GM18861 (cell line): Measurements from ENCODE around the gene RNGTT.

ENCODE experiments used
- ATAC-seq: cut with Tn5 transposase; IDR thresholded peaks from one replicate; pipeline ENCODE4 v1.9.1; 2021; ENCODE audit not compliant: unreplicated experiment

Gene RNGTT

GRCh38 chr6:88566746-88567534 is 396.5 kb downstream of the RNGTT start:
- no peak for ATAC-seq

GRCh38 chr6:88565836-88566235 is 397.6 kb downstream of the RNGTT start:
- no peak for ATAC-seq

- ATAC-seq, result no peak
These were observed 398.0 kb downstream of the RNGTT start for GRCh38 chr6:88565409-88565811.

GRCh38 chr6:88563277-88563625 is 400.2 kb downstream of the RNGTT start:
- ATAC-seq, result no peak

- ATAC-seq, result no peak
These were observed 400.8 kb downstream of the RNGTT start for GRCh38 chr6:88562353-88563276.

- ATAC-seq, result no peak
These were observed 401.5 kb downstream of the RNGTT start for GRCh38 chr6:88561954-88562315.

- no peak for ATAC-seq
These were observed 402.1 kb downstream of the RNGTT start for GRCh38 chr6:88561034-88561953.
